ENCODE data around the gene WIPF3. TPM values are rescaled to one million over a fixed set of nuclear protein-coding genes. Genes with fewer than 3 reads are reported as not detected.

WIPF3 gene
- total and polyA plus RNA-seq, 10 of the 15 experiments (the other 5 are each of a cell fraction or from before 2014, with no cell fraction given): 0.03 to 0.05 TPM; not detected in 8

DNA sequence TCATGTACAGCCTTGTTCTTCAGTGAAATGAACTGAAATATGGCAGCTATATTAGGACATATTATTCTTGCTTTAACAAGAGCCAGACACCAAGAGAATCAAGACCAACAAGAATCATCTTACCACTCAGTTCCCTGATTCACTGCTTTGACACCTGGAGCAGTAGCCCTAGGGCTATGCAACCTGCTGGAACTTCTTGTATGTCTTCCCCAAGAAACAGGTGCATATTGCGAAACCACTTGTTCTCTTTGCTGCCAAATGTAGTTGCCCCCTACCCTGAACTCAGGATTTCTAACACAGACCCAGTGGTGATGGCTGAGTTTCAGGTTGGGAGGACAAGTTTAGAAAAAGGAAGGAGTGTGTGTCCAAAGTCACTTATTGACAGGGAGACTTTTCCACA is 46.1 kb downstream of the WIPF3 start (continued):
- TF ChIP-seq, protein P1, sequence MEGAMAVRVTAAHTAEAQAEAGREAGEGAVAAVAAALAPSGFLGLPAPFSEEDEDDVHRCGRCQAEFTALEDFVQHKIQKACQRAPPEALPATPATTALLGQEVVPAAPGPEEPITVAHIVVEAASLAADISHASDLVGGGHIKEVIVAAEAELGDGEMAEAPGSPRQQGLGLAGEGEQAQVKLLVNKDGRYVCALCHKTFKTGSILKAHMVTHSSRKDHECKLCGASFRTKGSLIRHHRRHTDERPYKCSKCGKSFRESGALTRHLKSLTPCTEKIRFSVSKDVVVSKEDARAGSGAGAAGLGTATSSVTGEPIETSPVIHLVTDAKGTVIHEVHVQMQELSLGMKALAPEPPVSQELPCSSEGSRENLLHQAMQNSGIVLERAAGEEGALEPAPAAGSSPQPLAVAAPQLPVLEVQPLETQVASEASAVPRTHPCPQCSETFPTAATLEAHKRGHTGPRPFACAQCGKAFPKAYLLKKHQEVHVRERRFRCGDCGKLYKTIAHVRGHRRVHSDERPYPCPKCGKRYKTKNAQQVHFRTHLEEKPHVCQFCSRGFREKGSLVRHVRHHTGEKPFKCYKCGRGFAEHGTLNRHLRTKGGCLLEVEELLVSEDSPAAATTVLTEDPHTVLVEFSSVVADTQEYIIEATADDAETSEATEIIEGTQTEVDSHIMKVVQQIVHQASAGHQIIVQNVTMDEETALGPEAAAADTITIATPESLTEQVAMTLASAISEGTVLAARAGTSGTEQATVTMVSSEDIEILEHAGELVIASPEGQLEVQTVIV (IDR thresholded peaks at IDR 0.05; ENCODE audit: borderline replicate concordance, partially characterized antibody): no peak

DNA sequence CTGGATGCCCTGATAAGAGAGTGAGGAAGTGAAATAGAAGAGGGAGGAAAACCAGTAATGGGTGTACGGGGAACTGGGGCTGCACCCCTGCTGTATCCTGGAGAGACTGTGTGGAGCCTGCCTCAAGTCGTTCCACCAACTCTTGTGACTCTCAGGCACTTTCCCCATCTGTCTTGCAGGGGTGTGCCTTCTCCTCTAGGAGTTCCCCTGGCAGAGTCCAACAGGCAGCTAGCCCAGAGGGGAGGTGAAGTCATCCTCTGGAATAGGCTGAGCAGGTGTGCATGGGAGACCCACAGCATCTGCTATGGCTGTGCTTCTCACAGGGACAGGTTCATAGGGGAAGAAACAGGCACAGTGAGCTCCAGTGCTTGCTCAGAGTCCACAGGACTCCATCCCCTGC is 46.8 kb downstream of the WIPF3 start:
- Histone ChIP-seq H3K27ac (ENCODE audit: control insufficient read depth, insufficient read depth) (no peak overlapping the region), H3K4me3 (no peak overlapping the region), H3K79me2 (ENCODE audit: control insufficient read depth, insufficient read depth, low read length) (no peaks in the 10 kb centered on the region), H2AFZ (ENCODE audit: control insufficient read depth, low read depth, low read length) (no peak overlapping the region), H3K9me3 (replicated peaks; ENCODE audit: control insufficient read depth, insufficient read depth, low read length) (no peaks in the 10 kb centered on the region), H3K36me3 (ENCODE audit: control insufficient read depth in 2 of 2, insufficient read depth in 2 of 2, low read length in 1 of 2) (no peaks in the 10 kb centered on the region), H3K9ac (ENCODE audit: control insufficient read depth, insufficient read depth, low read length) (no peak overlapping the region), H3K27me3 (replicated peaks in 1 of 2; ENCODE audit: control insufficient read depth in 2 of 2, insufficient read depth in 2 of 2, low read length in 1 of 2) (no peaks in the 10 kb centered on the region; a peak in 2 of 4 replicates), H3K4me1 (ENCODE audit: control insufficient read depth, insufficient read depth, low read length) (no peaks in the 10 kb centered on the region), H3K4me2 (ENCODE audit: control insufficient read depth, insufficient read depth) (no peak overlapping the region), H4K20me1 (ENCODE audit: control insufficient read depth, insufficient read depth) (no peaks in the 10 kb centered on the region)
- DNase-seq (ENCODE audit: low read depth, low spot score): no peak
- ChIA-PET POLR2A (no interaction called here), SMC1A (ENCODE audit: uncharacterized antibody, unreplicated experiment) (no interaction called here), RAD21 (ENCODE audit: unreplicated experiment) (no interaction called here), CTCF (no interaction called here)
- in situ Hi-C loops (cut with MboI) (no loop called here), intact Hi-C loops (cut with micrococcal nuclease; ENCODE audit: unreplicated experiment) (no loop called here)
- ATAC-seq: no peak
- BruUV-seq (replicated peaks): no TSS peak
- WGBS (ENCODE audit: insufficient coverage, insufficient replicate concordance, low lambda C conversion rate, missing lambda C conversion rate): 0% methylated on average over 1 of the region's 2 CpGs
- TF ChIP-seq, protein P2, sequence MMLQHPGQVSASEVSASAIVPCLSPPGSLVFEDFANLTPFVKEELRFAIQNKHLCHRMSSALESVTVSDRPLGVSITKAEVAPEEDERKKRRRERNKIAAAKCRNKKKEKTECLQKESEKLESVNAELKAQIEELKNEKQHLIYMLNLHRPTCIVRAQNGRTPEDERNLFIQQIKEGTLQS (IDR thresholded peaks at IDR 0.05; ENCODE audit: borderline replicate concordance, extremely low read depth, low read depth, low read length): no peak
- TF ChIP-seq, protein P3, sequence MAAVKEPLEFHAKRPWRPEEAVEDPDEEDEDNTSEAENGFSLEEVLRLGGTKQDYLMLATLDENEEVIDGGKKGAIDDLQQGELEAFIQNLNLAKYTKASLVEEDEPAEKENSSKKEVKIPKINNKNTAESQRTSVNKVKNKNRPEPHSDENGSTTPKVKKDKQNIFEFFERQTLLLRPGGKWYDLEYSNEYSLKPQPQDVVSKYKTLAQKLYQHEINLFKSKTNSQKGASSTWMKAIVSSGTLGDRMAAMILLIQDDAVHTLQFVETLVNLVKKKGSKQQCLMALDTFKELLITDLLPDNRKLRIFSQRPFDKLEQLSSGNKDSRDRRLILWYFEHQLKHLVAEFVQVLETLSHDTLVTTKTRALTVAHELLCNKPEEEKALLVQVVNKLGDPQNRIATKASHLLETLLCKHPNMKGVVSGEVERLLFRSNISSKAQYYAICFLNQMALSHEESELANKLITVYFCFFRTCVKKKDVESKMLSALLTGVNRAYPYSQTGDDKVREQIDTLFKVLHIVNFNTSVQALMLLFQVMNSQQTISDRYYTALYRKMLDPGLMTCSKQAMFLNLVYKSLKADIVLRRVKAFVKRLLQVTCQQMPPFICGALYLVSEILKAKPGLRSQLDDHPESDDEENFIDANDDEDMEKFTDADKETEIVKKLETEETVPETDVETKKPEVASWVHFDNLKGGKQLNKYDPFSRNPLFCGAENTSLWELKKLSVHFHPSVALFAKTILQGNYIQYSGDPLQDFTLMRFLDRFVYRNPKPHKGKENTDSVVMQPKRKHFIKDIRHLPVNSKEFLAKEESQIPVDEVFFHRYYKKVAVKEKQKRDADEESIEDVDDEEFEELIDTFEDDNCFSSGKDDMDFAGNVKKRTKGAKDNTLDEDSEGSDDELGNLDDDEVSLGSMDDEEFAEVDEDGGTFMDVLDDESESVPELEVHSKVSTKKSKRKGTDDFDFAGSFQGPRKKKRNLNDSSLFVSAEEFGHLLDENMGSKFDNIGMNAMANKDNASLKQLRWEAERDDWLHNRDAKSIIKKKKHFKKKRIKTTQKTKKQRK (IDR thresholded peaks at IDR 0.05; ENCODE audit: low read depth, low read length): no peak
- TF ChIP-seq IKZF1 (conservative IDR thresholded peaks at IDR 0.05): no peak
- no peak for FAIRE-seq

Measured in GM12878 (cell line).